GM12865 (cell line): ENCODE measurements around the gene CHID1.

Experiments used
- DNase-seq: peaks from one replicate; pipeline ENCODE4 v3.0.0; 2010; ENCODE audit warnings: low read depth
- H3K4me3 ChIP-seq: 2 replicates; pipeline ENCODE4 v1.5.1; 2011; ENCODE audit warnings: mild to moderate bottlenecking, low read depth, low read length, control low read depth
- CTCF ChIP-seq: IDR thresholded peaks from 2 replicates; pipeline ENCODE4 v1.5.1; 2011; ENCODE audit warnings: low read length, control low read depth, low read depth, inconsistent platforms; ENCODE audit not compliant: insufficient read depth; ENCODE audit errors: missing control alignments

CHID1 gene

DNA sequence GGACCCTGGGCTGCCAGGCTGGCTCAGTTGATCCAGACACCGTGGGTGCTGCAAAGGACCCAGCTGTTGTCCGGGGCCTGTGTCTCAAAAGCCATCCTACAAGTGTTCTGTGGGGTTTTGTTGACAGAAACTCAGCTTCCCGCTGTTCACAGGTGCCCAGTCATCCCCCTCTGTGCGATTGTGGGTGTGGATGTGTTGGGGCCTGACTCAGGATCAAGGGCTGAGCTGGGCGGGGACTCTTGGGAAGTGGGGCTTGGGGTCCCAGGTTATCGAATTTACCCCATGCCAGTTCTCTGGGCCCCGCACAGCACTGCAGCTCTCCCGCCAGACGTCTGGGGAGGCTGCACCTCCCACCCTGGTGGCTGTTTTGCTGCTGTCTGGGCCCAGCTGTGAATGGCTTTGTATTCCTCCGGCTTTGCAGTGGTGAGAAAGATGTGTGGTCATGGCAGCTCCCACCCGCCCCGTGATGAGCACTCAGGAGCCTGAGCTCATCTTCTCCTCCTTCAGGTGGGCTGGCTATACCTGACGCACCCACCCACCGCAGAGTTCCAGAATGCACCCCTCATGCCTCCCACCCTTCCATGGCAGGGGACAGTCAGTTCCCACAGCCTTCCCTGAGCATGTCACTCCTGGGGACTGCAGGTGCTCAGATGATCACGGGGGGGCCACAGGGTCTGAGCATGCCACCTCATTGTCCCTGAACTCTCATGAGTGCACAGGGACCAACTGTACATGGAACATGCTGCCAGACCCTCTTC lies 11.5 kb upstream of the CHID1 start:
- no peak for DNase-seq
- H3K4me3 ChIP-seq, result no peak overlapping the region
- TF ChIP-seq CTCF, result no peak

GRCh38 chr11:917426-917825 lies 6.8 kb upstream of the CHID1 start:
- H3K4me3 ChIP-seq, result no peak overlapping the region
- no peak for TF ChIP-seq CTCF

GRCh38 chr11:914747-915501 lies 4.3 kb upstream of the CHID1 start:
- TF ChIP-seq CTCF, result no peak
- no peak for DNase-seq
- no peak overlapping the region for H3K4me3 ChIP-seq

More at GRCh38 chr11:917426-917825, 6.8 kb upstream of the CHID1 start:
- DNase-seq, result no peak

- no peak for DNase-seq
- no peak for TF ChIP-seq CTCF
- H3K4me3 ChIP-seq, result no peak overlapping the region
Observed at GRCh38 chr11:914204-914603, 3.6 kb upstream of the CHID1 start.

GRCh38 chr11:913043-913442 lies 2.4 kb upstream of the CHID1 start:
- no peak for TF ChIP-seq CTCF

GRCh38 chr11:912266-912665 lies 1.7 kb upstream of the CHID1 start:
- TF ChIP-seq CTCF, result no peak
- DNase-seq, result no peak
- no peak overlapping the region for H3K4me3 ChIP-seq

More at GRCh38 chr11:913043-913442, 2.4 kb upstream of the CHID1 start:
- no peak overlapping the region for H3K4me3 ChIP-seq
- no peak for DNase-seq
